Fibroblast of the aortic adventitia (primary cell): ENCODE data around the gene CAPN11. TPM values are rescaled to one million over a fixed set of nuclear protein-coding genes. Genes with fewer than 3 reads are reported as not detected.

Experiments
- DNase-seq: peaks from one replicate; pipeline ENCODE4 v3.0.0-alpha.2; 2010; ENCODE audit warnings: low read depth
- H3K4me3 ChIP-seq: 2 replicates; pipeline ENCODE4 v1.5.1; 2011; ENCODE audit warnings: low read depth, mild to moderate bottlenecking, control low read depth, low read length, moderate library complexity
- total RNA-seq: library from RNA; depleted of rRNA; stranded (reverse); fragments of >200 nt; gene quantifications from 2 replicates; pipeline ENCODE4 v1.2.3, GENCODE V29; 2012; ENCODE audit warnings: low replicate concordance
- TF ChIP-seq, protein P1 (sequence below): IDR thresholded peaks from 2 replicates; pipeline ENCODE4 v1.5.1; 2011; ENCODE audit warnings: mild to moderate bottlenecking, low read length, control low read depth, inconsistent platforms; ENCODE audit not compliant: insufficient read depth

The CAPN11 gene
- total RNA-seq, 1 donor, result not detected

- H3K4me3 ChIP-seq, result no peak overlapping the region
- TF ChIP-seq, protein P1, sequence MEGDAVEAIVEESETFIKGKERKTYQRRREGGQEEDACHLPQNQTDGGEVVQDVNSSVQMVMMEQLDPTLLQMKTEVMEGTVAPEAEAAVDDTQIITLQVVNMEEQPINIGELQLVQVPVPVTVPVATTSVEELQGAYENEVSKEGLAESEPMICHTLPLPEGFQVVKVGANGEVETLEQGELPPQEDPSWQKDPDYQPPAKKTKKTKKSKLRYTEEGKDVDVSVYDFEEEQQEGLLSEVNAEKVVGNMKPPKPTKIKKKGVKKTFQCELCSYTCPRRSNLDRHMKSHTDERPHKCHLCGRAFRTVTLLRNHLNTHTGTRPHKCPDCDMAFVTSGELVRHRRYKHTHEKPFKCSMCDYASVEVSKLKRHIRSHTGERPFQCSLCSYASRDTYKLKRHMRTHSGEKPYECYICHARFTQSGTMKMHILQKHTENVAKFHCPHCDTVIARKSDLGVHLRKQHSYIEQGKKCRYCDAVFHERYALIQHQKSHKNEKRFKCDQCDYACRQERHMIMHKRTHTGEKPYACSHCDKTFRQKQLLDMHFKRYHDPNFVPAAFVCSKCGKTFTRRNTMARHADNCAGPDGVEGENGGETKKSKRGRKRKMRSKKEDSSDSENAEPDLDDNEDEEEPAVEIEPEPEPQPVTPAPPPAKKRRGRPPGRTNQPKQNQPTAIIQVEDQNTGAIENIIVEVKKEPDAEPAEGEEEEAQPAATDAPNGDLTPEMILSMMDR, result no peak
- DNase-seq, result no peak
Observed at GRCh38 chr6:44149369-44150012, 9.1 kb upstream of the CAPN11 start.

GRCh38 chr6:44150317-44150917 lies 8.2 kb upstream of the CAPN11 start:
- no peak overlapping the region for H3K4me3 ChIP-seq
- DNase-seq, result no peak
- TF ChIP-seq, protein P1, result no peak

- peak; percentile 58 for DNase-seq
- TF ChIP-seq, protein P1, result peak; percentile 84
- H3K4me3 ChIP-seq, result no peak overlapping the region
Observed at GRCh38 chr6:44151348-44152108, 7.1 kb upstream of the CAPN11 start.

DNA sequence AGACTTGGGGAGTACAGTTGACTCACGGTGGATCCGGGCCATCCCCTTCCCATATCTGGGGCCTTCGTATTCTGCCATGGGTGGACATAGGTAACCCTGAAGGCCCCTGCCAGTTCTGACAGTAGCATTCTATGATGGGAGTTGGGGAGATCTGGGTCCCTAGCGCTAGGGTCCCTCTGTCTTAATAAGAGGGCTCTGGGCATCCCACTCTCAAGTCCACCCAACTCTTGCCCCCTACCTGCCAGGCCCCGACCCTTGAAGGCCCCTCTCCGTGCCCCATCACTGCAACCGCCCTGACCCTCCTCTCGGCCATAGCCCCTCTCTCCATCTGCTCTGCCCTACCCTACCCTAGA lies 6.5 kb upstream of the CAPN11 start:
- TF ChIP-seq, protein P1, result no peak
- no peak overlapping the region for H3K4me3 ChIP-seq
- DNase-seq, result no peak

GRCh38 chr6:44152533-44152932 lies 6.1 kb upstream of the CAPN11 start:
- DNase-seq, result no peak
- TF ChIP-seq, protein P1, result no peak
- H3K4me3 ChIP-seq, result no peak overlapping the region

DNA sequence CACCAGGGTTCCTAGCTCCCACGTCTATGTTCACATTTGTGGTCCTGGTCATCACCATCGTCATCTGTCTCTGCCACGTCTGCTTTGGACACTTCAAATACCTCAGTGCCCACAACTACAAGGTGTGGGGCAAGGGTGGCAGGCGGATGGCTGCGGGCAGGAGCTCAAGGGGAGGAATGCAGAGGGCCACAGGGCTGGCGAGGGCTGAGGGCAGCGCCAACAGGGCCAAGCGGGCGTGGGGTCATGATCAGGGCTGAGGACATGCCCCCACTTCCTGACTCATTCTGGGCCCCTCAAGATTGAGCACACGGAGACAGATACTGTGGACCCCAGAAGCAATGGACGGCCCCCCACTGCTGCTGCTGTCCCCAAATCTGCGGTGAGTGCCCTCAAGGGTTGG lies 4.6 kb upstream of the CAPN11 start:
- TF ChIP-seq, protein P1, result no peak
- DNase-seq, result no peak

More for the DNA sequence above, 4.6 kb upstream of the CAPN11 start:
- no peak overlapping the region for H3K4me3 ChIP-seq
